Measurements from ENCODE around the gene ADAMTSL1.

ADAMTSL1 gene

GRCh38 chr9:18786196-18786595 is 312.2 kb downstream of the ADAMTSL1 start:
- no peak for TF ChIP-seq POLR2AphosphoS5 (IDR thresholded peaks at IDR 0.05; ENCODE audit: low read depth)
- TF ChIP-seq, protein P1, sequence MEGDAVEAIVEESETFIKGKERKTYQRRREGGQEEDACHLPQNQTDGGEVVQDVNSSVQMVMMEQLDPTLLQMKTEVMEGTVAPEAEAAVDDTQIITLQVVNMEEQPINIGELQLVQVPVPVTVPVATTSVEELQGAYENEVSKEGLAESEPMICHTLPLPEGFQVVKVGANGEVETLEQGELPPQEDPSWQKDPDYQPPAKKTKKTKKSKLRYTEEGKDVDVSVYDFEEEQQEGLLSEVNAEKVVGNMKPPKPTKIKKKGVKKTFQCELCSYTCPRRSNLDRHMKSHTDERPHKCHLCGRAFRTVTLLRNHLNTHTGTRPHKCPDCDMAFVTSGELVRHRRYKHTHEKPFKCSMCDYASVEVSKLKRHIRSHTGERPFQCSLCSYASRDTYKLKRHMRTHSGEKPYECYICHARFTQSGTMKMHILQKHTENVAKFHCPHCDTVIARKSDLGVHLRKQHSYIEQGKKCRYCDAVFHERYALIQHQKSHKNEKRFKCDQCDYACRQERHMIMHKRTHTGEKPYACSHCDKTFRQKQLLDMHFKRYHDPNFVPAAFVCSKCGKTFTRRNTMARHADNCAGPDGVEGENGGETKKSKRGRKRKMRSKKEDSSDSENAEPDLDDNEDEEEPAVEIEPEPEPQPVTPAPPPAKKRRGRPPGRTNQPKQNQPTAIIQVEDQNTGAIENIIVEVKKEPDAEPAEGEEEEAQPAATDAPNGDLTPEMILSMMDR (IDR thresholded peaks at IDR 0.05; ENCODE audit: insufficient read depth, low read length) = no peak
- TF ChIP-seq SPI1 (IDR thresholded peaks at IDR 0.05; ENCODE audit: borderline replicate concordance, low read depth) = no peak
- TF ChIP-seq GABPA (IDR thresholded peaks at IDR 0.05; ENCODE audit: low read depth) = no peak
- TF ChIP-seq, protein P2, sequence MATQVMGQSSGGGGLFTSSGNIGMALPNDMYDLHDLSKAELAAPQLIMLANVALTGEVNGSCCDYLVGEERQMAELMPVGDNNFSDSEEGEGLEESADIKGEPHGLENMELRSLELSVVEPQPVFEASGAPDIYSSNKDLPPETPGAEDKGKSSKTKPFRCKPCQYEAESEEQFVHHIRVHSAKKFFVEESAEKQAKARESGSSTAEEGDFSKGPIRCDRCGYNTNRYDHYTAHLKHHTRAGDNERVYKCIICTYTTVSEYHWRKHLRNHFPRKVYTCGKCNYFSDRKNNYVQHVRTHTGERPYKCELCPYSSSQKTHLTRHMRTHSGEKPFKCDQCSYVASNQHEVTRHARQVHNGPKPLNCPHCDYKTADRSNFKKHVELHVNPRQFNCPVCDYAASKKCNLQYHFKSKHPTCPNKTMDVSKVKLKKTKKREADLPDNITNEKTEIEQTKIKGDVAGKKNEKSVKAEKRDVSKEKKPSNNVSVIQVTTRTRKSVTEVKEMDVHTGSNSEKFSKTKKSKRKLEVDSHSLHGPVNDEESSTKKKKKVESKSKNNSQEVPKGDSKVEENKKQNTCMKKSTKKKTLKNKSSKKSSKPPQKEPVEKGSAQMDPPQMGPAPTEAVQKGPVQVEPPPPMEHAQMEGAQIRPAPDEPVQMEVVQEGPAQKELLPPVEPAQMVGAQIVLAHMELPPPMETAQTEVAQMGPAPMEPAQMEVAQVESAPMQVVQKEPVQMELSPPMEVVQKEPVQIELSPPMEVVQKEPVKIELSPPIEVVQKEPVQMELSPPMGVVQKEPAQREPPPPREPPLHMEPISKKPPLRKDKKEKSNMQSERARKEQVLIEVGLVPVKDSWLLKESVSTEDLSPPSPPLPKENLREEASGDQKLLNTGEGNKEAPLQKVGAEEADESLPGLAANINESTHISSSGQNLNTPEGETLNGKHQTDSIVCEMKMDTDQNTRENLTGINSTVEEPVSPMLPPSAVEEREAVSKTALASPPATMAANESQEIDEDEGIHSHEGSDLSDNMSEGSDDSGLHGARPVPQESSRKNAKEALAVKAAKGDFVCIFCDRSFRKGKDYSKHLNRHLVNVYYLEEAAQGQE (IDR thresholded peaks at IDR 0.05; ENCODE audit: insufficient replicate concordance, low read depth) = no peak
- Histone ChIP-seq H3K4me3 (replicated peaks; ENCODE audit: insufficient read depth, low read length) (no peak overlapping the region), H3K27me3 (ENCODE audit: insufficient read depth, poor library complexity, severe bottlenecking) (no peaks in the 10 kb centered on the region), H3K27ac (replicated peaks) (no peak overlapping the region)
- no peak for DNase-seq (ENCODE audit: low read depth in 1 of 2, low spot score in 1 of 2)

DNA sequence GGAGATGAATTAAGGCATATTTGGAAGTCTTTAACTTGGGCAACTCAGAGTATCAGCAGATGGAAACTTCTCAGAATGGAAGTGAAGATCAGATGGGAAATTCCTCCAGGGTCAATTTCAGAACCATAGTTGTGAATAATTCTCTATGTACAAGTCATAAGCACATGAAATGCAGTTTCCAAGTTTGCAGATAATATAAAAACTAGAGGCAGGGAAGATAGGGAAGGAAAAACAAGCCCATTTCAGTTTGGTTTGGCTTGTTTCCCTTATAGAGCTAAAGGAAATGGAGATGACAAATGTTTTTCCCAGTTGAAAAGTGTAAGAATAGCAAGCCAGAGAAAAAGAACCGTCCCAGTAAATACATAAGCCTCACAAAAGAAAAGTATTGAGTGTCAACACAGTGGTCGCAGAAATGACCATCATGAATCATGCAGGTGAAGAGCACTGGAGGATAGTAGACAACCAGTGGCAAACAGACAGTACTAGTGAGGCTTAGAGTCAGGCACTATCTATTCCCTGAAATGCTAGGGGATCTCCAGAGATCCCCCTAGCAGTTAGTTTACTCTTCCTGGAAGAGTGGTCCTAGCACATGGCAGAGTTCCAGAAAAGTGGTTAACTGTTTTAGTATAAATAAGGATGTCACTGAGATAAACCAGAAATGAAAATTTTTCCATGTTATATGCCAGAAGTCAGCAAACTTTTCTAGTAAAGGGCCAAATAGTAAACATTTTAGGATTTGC is 313.1 kb downstream of the ADAMTSL1 start:
- Histone ChIP-seq H3K27me3 (ENCODE audit: insufficient read depth, poor library complexity, severe bottlenecking) (no peaks in the 10 kb centered on the region), H3K27ac (replicated peaks) (no peak overlapping the region), H3K4me3 (replicated peaks; ENCODE audit: insufficient read depth, low read length) (no peak overlapping the region)
- TF ChIP-seq GABPA (IDR thresholded peaks at IDR 0.05; ENCODE audit: low read depth) (no peak), SPI1 (IDR thresholded peaks at IDR 0.05; ENCODE audit: borderline replicate concordance, low read depth) (no peak), POLR2AphosphoS5 (IDR thresholded peaks at IDR 0.05; ENCODE audit: low read depth) (no peak)
- TF ChIP-seq, protein P2 (IDR thresholded peaks at IDR 0.05; ENCODE audit: insufficient replicate concordance, low read depth) = no peak
- TF ChIP-seq, protein P1 (IDR thresholded peaks at IDR 0.05; ENCODE audit: insufficient read depth, low read length) = no peak
- no peak for DNase-seq (ENCODE audit: low read depth in 1 of 2, low spot score in 1 of 2)

DNA sequence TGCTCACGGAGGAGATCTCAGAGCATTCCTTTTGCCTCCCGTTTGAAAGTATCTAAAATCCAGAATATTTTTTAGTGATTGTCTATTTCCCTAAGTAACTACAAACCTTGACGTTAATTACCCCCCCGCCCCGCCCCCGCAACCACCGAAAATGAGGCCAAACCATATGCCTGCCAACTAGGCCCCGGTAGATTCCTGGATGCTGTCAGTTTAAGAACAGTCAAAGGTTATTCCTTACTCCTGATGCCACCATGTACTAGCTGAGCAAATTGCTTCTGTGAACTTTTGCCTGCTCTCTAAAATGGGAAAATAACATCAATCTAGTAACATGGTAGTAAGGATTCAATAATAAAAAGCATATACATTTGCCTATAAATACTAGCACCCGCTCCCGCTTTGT is 314.3 kb downstream of the ADAMTSL1 start:
- Histone ChIP-seq H3K4me3 (replicated peaks; ENCODE audit: insufficient read depth, low read length) (no peak overlapping the region), H3K27me3 (ENCODE audit: insufficient read depth, poor library complexity, severe bottlenecking) (no peaks in the 10 kb centered on the region), H3K27ac (replicated peaks) (no peak overlapping the region)
- TF ChIP-seq POLR2AphosphoS5 (IDR thresholded peaks at IDR 0.05; ENCODE audit: low read depth) = no peak
- TF ChIP-seq, protein P2 (IDR thresholded peaks at IDR 0.05; ENCODE audit: insufficient replicate concordance, low read depth) = no peak
- TF ChIP-seq, protein P1 (IDR thresholded peaks at IDR 0.05; ENCODE audit: insufficient read depth, low read length) = no peak
- no peak for TF ChIP-seq GABPA (IDR thresholded peaks at IDR 0.05; ENCODE audit: low read depth)
- TF ChIP-seq SPI1 (IDR thresholded peaks at IDR 0.05; ENCODE audit: borderline replicate concordance, low read depth) = no peak
- DNase-seq (ENCODE audit: low read depth in 1 of 2, low spot score in 1 of 2) = no peak

Measured in HL-60 (cell line).